Liver (tissue), 9 donors: ENCODE results near the gene INSR. TPM values are rescaled to one million over a fixed set of nuclear protein-coding genes. Genes with fewer than 3 reads are reported as not detected.

Experiments
- DNase-seq: peaks from one replicate; pipeline ENCODE4 v3.0.0-alpha.2; 2017; ENCODE audit warnings: low spot score
- H3K27ac ChIP-seq, 2 donors: one replicate each; pipeline ENCODE4 v1.7.0; 2013; ENCODE audit warnings: inconsistent platforms in 2 of 2, low read length in 2 of 2, control low read depth in 1 of 2, low read depth in 1 of 2, mild to moderate bottlenecking in 1 of 2
- H3K27me3 ChIP-seq, 4 donors: one replicate each; pipeline versions ENCODE4 v1.6.1 to v1.7.0; 2013; ENCODE audit warnings: low read length in 3 of 4, inconsistent platforms in 1 of 4, mild to moderate bottlenecking in 1 of 4, moderate library complexity in 1 of 4; ENCODE audit not compliant: control insufficient read depth in 4 of 4, insufficient read depth in 4 of 4
- H3K36me3 ChIP-seq, 4 donors: one replicate each; pipeline versions ENCODE4 v1.6.1 to v1.7.0; 2013; ENCODE audit warnings: low read length in 3 of 4, mild to moderate bottlenecking in 3 of 4, low read depth in 1 of 4, moderate library complexity in 1 of 4; ENCODE audit not compliant: control insufficient read depth in 4 of 4, insufficient read depth in 3 of 4
- H3K4me1 ChIP-seq, 4 donors: one replicate each; pipeline versions ENCODE4 v1.6.1 to v1.7.0; 2013; ENCODE audit warnings: low read length in 3 of 4, mild to moderate bottlenecking in 3 of 4, moderate library complexity in 1 of 4; ENCODE audit not compliant: control insufficient read depth in 4 of 4, insufficient read depth in 4 of 4
- H3K4me3 ChIP-seq, 3 donors: one replicate each; pipeline versions ENCODE4 v1.6.1 to v1.7.0; 2013; ENCODE audit warnings: low read length in 3 of 3, control low read depth in 1 of 3, low read depth in 1 of 3, mild to moderate bottlenecking in 1 of 3
- H3K9ac ChIP-seq, 2 donors: one replicate each; pipeline ENCODE4 v1.7.0; 2013; ENCODE audit warnings: low read length in 2 of 2, mild to moderate bottlenecking in 2 of 2, moderate library complexity in 2 of 2, control low read depth in 1 of 2, low read depth in 1 of 2
- H3K9me3 ChIP-seq, 4 donors: one replicate each; pipeline versions ENCODE4 v1.6.1 to v1.7.0; 2013; ENCODE audit warnings: low read length in 3 of 4; ENCODE audit not compliant: control insufficient read depth in 4 of 4
- EGR1 ChIP-seq, 2 donors: IDR thresholded peaks; 2 replicates each; pipeline ENCODE4 v1.6.1; 2016 to 2018; ENCODE audit warnings: antibody characterized with exemption in 2 of 2, low read depth in 2 of 2
- FOXA2 ChIP-seq: IDR thresholded peaks from 2 replicates; pipeline ENCODE4 v1.6.1; 2016; ENCODE audit warnings: antibody characterized with exemption
- GABPA ChIP-seq, 2 donors: IDR thresholded peaks in 1 of 2; conservative IDR thresholded peaks in 1 of 2; 2 replicates each; pipeline ENCODE4 v1.6.1; 2016; ENCODE audit warnings: antibody characterized with exemption in 2 of 2, mild to moderate bottlenecking in 1 of 2, moderate library complexity in 1 of 2
- HNF4G ChIP-seq: IDR thresholded peaks from 2 replicates; pipeline ENCODE4 v1.6.1; 2016; ENCODE audit warnings: antibody characterized with exemption
- JUND ChIP-seq, 2 donors: IDR thresholded peaks; 2 replicates each; pipeline ENCODE4 v1.6.1; 2016; ENCODE audit warnings: antibody characterized with exemption in 2 of 2
- RAD21 ChIP-seq, 2 donors: IDR thresholded peaks; 2 replicates each; pipeline ENCODE4 v1.6.1; 2016; ENCODE audit warnings: antibody characterized with exemption in 2 of 2, mild to moderate bottlenecking in 2 of 2
- RXRA ChIP-seq, 2 donors: IDR thresholded peaks; 2 replicates each; pipeline ENCODE4 v1.6.1; 2017 to 2018; ENCODE audit warnings: antibody characterized with exemption in 2 of 2, mild to moderate bottlenecking in 1 of 2
- SP1 ChIP-seq: IDR thresholded peaks from 2 replicates; pipeline ENCODE4 v1.6.1; 2018; ENCODE audit warnings: antibody characterized with exemption, mild to moderate bottlenecking
- TAF1 ChIP-seq: conservative IDR thresholded peaks from 2 replicates; pipeline ENCODE4 v1.6.1; 2016; ENCODE audit warnings: antibody characterized with exemption, mild to moderate bottlenecking
- YY1 ChIP-seq: IDR thresholded peaks from 2 replicates; pipeline ENCODE4 v1.6.1; 2016; ENCODE audit warnings: antibody characterized with exemption, mild to moderate bottlenecking
- WGBS: extraction: QIAGEN DNeasy Blood & Tissue Kit; methylation state at CpG from one replicate; pipeline ENCODE4 v1.1.7; 2013; 5-methylcytosine and 5-hydroxymethylcytosine counted together
- polyA plus RNA-seq, 2 donors: library from polyadenylated mRNA; stranded (reverse) in 1 of 2; unstranded in 1 of 2; fragments of 200-250 nt in 1 of 2; fragments of >200 nt in 1 of 2; fragmentation: Nextera tagmentation in 1 of 2; extraction: Ambion mirVana in 1 of 2; gene quantifications; one replicate each; pipeline versions ENCODE4 v1.2.1 to v1.2.3, GENCODE V29; 2013 to 2015
- total RNA-seq, 2 donors: library from RNA; depleted of rRNA; stranded (reverse); fragments of >200 nt; gene quantifications; one replicate each; pipeline ENCODE4 v1.2.3, GENCODE V29; 2014
- TF ChIP-seq, protein P1 (sequence below): IDR thresholded peaks from 2 replicates; pipeline ENCODE4 v1.6.1; 2016; ENCODE audit warnings: antibody characterized with exemption
- TF ChIP-seq, protein P2 (sequence below): IDR thresholded peaks from 2 replicates; pipeline ENCODE4 v1.6.1; 2016; ENCODE audit warnings: antibody characterized with exemption
- TF ChIP-seq, protein P3 (sequence below): IDR thresholded peaks from 2 replicates; pipeline ENCODE4 v1.6.1; 2016; ENCODE audit warnings: antibody characterized with exemption
- TF ChIP-seq, protein P4 (sequence below): IDR thresholded peaks from 2 replicates; pipeline ENCODE4 v1.6.1; 2016; ENCODE audit warnings: antibody characterized with exemption, mild to moderate bottlenecking
- donor health status: healthy.
- donor health status: healthy.
- donor health status: healthy.
- donor health status: healthy.
- donor health status: healthy.

INSR gene
- total and polyA plus RNA-seq, 4 donors, result 16.5 to 97.5 (median 50.8) TPM

DNA sequence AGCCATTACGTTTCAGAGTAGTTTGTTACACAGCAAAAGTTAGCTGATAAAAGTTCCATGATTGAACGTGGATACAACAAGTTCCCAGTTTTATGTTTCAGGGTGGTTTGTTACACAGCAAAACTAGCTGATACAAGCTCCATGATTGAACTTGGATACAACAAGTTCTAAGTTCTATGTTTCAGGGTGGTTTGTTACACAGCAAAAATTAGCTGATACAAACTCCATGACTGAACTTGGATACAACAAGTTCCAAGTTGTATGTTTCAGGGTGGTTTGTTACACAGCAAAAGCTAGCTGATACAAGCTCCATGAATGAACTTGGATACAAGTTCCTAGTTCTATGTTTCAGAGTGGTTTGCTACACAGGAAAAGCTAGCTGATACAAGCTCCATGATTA is 47.6 kb downstream of the INSR start:
- TF ChIP-seq, protein P1, sequence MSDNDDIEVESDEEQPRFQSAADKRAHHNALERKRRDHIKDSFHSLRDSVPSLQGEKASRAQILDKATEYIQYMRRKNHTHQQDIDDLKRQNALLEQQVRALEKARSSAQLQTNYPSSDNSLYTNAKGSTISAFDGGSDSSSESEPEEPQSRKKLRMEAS, result no peak
- TF ChIP-seq RAD21 (IDR thresholded peaks at IDR 0.05) (no peak), TAF1 (no peak), RXRA (IDR thresholded peaks at IDR 0.05) (no peak), FOXA2 (no peak), SP1 (no peak), HNF4G (no peak), EGR1 (IDR thresholded peaks at IDR 0.05; ENCODE audit: low read depth in 2 of 2) (no peak), GABPA (IDR thresholded peaks at IDR 0.05 in 1 of 2, conservative IDR thresholded peaks at IDR 0.05 in 1 of 2) (no peak), YY1 (no peak)
- TF ChIP-seq, protein P2, sequence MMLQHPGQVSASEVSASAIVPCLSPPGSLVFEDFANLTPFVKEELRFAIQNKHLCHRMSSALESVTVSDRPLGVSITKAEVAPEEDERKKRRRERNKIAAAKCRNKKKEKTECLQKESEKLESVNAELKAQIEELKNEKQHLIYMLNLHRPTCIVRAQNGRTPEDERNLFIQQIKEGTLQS, result no peak
- TF ChIP-seq, protein P3, sequence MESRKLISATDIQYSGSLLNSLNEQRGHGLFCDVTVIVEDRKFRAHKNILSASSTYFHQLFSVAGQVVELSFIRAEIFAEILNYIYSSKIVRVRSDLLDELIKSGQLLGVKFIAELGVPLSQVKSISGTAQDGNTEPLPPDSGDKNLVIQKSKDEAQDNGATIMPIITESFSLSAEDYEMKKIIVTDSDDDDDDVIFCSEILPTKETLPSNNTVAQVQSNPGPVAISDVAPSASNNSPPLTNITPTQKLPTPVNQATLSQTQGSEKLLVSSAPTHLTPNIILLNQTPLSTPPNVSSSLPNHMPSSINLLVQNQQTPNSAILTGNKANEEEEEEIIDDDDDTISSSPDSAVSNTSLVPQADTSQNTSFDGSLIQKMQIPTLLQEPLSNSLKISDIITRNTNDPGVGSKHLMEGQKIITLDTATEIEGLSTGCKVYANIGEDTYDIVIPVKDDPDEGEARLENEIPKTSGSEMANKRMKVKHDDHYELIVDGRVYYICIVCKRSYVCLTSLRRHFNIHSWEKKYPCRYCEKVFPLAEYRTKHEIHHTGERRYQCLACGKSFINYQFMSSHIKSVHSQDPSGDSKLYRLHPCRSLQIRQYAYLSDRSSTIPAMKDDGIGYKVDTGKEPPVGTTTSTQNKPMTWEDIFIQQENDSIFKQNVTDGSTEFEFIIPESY, result no peak
- H3K9ac ChIP-seq, result no peak overlapping the region
- no peak for DNase-seq
- 96% methylated on average over 2 of the region's 2 CpGs for WGBS
- no peak overlapping the region for H3K4me3 ChIP-seq
- no peaks in the 10 kb centered on the region for H3K27me3 ChIP-seq
- H3K36me3 ChIP-seq, result no peaks in the 10 kb centered on the region
- H3K9me3 ChIP-seq, result no peaks in the 10 kb centered on the region
- H3K4me1 ChIP-seq, result peaks cover 0 to 2% (median 0%) of the 10 kb centered on the region in 4 donors
- H3K27ac ChIP-seq, result no peak overlapping the region

DNA sequence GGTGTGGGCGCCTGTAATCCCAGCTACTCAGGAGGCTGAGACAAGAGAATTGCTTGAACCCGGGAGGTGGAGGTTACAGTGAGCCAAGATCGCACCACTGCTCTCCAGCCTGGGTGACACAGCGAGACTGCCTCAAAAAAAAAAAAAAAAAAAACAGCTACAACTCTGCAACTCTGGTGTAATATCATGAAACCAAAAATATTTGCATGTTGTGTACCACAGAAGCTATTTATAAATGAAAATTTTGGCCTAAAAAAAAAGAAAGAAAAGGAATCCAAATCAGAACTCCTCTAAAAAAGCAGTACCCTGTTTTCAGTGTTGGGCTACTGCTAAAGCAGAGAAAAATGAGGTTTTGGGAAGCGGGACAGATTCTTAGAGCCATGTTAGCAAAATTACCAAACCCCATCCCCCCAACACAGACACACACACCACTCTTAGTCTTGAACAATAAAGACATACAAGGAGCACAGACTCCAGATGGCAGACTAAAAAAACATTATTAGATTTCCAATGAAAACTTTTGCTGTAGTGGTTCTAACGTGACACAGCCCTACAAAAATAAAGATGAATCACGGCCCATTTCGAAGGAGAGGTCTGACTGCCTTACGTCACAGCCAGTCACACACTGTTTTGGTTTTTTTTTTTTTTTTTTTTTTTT is 51.5 kb downstream of the INSR start:
- TF ChIP-seq, protein P4, sequence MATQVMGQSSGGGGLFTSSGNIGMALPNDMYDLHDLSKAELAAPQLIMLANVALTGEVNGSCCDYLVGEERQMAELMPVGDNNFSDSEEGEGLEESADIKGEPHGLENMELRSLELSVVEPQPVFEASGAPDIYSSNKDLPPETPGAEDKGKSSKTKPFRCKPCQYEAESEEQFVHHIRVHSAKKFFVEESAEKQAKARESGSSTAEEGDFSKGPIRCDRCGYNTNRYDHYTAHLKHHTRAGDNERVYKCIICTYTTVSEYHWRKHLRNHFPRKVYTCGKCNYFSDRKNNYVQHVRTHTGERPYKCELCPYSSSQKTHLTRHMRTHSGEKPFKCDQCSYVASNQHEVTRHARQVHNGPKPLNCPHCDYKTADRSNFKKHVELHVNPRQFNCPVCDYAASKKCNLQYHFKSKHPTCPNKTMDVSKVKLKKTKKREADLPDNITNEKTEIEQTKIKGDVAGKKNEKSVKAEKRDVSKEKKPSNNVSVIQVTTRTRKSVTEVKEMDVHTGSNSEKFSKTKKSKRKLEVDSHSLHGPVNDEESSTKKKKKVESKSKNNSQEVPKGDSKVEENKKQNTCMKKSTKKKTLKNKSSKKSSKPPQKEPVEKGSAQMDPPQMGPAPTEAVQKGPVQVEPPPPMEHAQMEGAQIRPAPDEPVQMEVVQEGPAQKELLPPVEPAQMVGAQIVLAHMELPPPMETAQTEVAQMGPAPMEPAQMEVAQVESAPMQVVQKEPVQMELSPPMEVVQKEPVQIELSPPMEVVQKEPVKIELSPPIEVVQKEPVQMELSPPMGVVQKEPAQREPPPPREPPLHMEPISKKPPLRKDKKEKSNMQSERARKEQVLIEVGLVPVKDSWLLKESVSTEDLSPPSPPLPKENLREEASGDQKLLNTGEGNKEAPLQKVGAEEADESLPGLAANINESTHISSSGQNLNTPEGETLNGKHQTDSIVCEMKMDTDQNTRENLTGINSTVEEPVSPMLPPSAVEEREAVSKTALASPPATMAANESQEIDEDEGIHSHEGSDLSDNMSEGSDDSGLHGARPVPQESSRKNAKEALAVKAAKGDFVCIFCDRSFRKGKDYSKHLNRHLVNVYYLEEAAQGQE, result no peak
- no peak for TF ChIP-seq JUND (IDR thresholded peaks at IDR 0.05)
- no peak overlapping the region for H3K9ac ChIP-seq
- no peak overlapping the region for H3K27ac ChIP-seq
- H3K9me3 ChIP-seq, result no peaks in the 10 kb centered on the region
- DNase-seq, result no peak
- peaks cover 0 to 3% (median 0%) of the 10 kb centered on the region in 4 donors for H3K4me1 ChIP-seq
- H3K36me3 ChIP-seq, result no peaks in the 10 kb centered on the region
- WGBS, result 91% methylated on average over 9 of the region's 9 CpGs
- no peaks in the 10 kb centered on the region for H3K27me3 ChIP-seq
- H3K4me3 ChIP-seq, result no peak overlapping the region
